M059J (cell line): ENCODE data around the gene SYNM. TPM values are rescaled to one million over a fixed set of nuclear protein-coding genes. Genes with fewer than 3 reads are reported as not detected.
"Not testable (repeated sequence)": the region's sequence is repeated elsewhere in the genome, so short reads cannot be mapped to it uniquely, and the experiment has no call there.

Experiments used
- DNase-seq: peaks from one replicate; pipeline ENCODE4 v3.0.0-alpha.2; 2012; ENCODE audit warnings: low read depth
- total RNA-seq: library from RNA; depleted of rRNA; stranded (reverse); fragments of >200 nt; shearing (Covaris generic); gene quantifications from 2 replicates; pipeline ENCODE4 v1.2.3, GENCODE V29; 2014

SYNM gene
- total RNA-seq, 1 experiment from 2014 or later, result 4.1 TPM

DNA sequence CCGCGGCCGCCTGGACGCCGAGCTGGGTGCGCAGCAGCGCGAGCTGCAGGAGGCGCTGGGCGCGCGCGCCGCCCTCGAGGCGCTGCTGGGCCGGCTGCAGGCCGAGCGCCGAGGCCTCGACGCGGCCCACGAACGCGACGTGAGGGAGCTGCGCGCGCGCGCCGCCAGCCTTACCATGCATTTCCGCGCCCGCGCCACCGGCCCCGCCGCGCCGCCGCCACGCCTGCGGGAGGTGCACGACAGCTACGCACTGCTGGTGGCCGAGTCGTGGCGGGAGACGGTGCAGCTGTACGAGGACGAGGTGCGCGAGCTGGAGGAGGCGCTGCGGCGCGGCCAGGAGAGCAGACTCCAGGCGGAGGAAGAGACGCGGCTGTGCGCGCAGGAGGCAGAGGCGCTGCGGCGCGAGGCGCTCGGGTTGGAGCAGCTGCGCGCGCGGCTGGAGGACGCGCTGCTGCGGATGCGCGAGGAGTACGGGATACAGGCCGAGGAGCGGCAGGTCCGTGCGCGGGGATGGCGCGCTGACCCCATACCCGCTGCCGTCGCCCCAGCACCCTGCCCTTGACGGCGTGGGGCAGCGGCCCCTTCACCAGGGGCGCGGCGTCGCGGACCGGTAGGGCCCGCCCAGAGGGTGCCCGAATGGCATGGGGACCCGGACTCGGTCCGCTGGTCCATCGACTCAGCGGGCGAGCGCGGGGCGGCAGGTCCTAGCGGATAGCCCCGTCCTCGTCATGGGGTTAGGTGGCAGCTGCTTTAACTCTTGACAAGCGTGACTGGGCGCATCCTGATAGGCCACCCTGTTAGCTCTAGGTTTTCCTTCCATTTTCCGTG is 848 bp downstream of the SYNM start:
- DNase-seq, result no peak

DNA sequence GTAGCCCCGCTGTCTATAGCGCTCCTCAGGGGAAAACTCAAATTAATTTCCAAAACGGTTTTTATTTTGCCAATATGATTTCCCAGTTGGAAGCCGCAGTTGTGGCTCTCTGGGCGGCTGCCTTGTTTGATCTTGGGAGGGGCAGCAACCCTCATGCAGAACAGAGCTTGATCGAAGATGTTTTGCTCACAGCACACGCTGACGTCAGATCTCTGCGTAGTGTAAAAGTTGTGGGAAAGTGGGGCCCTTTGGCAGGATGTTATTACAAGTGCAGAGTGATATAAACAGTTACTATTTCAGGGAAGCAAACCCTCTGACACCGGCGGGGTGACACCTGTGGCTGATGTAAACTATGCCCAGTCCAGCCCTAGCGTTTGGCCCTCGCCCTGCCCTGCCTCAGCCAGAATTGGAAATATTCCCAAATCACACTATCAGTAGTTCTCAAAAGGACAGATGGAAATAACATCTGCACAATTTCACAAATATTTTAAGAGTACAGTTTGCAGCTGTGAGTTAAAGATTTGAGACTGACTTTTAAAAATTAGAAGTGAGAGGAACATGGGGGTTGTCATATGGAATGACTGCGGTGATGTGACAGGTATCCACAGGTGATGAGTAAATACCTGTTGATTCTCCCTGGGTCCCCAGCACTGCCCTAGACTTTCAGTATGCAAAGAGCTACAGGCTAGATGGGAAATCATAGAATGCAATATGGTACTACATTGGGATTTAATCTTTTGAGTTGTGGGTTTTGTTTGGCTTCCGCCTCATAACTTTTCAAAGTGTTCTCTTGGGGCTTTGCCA is 1.7 kb downstream of the SYNM start:
- no peak for DNase-seq

DNA sequence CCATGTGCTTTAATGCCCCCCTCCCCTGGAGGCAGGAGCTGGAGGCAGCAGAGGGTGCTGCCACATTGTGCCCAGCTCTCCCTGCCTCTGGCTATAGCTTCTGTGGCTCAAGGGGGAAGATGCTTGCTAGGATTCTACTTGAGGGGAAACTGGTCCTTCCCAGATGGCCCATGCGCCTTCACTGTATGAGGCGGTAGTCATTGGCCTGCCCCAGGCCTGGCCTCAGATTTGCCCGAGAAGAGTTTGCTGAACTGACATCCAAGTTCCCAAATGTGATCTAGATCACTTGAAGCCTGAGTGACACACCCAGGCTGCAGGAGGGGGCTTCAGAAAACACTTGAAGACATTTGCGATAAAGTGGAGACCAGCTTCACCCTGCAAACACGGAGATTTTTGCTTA is 4.1 kb downstream of the SYNM start:
- no peak for DNase-seq

DNA sequence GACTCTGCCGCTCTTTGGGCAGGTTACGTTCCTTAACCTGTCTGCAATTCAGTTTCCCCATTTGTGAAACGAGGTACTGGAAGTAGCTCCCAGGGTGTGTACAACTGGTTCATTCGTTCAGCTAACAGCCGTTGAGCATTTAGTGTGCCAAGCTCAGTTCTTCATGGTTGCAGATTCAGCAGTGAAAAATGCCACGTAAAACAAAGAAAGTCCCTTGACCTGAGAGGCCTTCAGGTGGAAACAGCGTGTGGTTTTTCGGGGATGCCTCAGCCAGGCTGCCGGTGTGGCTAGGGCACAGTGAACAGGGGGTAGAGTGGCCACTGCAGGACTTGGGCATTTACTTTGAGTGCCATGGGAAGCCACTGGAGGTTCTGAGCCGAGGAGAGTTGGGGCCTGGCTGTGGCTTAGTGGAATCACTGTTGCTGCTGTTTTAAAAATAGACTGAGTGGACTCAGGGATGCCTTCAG is 4.7 kb downstream of the SYNM start:
- no peak for DNase-seq

DNA sequence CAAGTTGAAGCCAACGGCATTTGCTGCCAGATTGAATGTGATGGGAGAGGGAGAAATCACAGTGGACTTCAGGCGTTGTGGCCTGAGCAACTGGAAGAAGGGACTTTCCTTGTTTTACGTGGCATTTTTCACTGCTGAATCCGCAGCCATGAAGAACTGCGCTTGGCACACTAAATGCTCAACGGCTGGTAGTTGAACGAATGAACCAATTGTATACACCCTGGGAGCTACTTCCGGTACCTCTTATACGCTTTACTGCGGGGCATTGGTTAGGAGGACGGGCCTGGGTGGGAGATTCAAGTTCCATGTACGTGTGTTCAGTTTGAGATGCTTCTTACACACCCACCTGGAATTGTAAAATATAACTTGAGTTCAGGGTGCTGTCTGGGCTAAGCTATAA is 5.2 kb downstream of the SYNM start:
- DNase-seq, result no peak

DNA sequence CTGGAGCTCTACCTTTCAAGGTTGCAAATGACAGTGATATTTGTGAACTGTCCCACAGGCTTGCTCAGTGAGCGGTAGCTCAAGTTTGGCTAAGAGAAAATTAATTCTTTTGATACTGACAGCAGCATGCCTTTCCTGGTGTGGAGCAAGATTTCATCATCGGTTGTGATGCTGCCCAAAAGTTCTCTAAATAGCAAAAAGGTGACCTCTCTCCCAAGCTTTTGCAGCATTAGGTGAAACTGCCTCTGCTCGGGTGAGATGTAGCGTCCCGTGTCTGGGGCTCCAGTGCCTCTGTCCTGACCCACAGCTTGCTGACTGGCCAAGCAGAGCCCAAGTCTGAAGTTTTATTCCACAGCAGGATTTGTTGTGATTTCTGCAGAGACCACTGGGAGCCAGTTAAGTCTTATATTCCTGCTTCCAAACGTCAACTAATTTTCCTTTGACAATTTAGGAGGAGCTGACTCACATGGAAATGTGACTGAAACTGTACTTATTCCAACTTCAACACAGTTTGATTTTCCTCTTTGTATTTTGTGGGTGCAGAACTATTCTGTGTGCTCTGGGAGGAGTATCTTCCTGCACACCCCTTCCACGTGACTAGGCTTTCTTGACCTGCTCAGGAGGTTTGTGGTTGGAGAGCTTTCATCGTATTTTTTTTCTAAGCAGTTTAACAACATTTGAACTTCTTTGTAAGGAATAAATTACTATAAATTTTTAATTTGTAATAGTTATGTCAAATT is 5.9 kb downstream of the SYNM start:
- DNase-seq, result no peak

DNA sequence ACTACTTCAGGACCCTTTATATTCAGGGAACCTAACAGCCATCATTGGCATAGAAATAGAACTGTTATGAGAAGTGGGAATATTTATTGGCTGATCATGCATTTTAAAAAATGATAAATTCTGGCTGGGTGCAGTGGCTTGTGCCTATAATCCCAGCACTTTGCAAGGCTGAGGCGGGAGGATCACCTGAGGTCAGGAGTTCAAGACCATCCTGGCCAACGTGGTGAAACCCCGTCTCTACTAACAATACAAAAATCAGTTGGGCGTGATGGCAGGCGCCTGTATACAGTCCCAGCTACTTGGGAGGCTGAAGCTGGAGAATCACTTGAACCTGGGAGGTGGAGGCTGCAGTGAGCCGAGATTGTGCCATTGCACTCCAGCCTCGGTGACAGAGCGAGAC is 6.8 kb downstream of the SYNM start:
- not testable (repeated sequence) for DNase-seq

DNA sequence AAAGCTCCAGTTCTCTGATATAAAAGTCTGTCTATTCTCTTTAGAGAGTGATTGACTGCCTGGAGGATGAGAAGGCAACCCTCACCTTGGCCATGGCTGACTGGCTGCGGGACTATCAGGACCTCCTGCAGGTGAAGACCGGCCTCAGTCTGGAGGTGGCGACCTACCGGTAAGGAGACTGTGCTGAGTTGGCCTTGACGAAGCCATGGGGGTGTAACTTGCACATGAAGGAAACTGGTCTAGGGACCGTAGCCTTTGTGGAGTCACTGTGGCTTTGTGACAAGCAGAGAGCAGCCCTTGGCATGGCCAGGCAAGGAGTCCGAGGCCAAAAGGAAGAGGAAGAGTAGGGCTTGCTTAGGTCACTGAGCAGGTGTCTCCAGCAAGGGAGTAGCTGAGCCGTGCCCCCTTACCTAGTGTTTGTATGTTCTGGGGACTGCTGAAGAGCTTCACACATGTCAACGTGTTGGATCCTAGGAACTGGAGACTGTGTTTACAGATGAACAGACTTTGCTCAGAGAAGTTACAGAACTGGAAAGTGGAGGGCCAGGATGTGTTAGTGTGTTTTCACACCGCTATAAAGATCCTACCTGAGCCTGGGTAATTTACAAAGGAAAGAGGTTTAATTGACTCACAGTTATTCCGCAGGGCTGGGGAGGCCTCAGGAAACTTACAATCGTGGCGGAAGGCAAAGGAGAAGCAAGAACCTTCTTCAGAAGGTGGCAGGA is 8.8 kb downstream of the SYNM start:
- DNase-seq, result no peak

DNA sequence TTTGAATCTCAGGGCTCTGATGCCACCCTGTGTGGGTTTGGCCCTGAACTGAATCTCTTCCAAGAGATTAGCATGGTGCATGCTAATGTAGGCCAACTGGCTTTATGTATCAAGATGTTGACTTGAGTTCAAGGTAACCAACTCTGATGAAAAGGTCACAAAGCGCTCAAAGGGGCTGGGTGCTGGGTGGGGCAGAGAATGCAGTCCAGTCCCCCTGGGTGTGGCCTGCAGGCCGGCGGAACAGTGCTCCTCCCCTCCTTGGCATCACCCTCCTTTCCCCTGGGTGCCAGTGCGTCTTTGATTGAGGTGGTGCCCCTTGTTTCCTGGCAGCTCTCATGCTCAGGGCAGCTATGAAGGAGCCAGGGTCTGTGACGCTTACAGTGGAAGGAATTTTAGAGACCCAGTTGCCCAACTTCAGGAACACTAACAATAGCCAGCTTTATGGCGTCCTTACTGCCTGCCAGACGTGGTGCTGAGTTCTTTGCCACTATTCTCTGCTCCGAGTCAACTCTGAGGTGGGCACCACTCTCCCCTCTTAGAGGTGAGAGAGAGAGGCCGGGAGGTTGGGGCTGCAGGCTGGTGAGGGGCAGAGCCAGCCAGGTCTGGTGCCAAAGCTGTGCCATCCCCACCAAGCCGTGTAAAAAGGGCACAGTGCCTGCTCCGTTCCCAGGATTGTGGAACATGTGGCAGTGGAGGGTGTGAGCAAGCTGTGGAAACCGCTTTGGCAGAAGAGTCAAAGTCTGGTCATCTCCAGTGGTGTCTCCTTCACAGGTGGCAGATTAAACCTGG is 9.8 kb downstream of the SYNM start:
- DNase-seq, result no peak

DNA sequence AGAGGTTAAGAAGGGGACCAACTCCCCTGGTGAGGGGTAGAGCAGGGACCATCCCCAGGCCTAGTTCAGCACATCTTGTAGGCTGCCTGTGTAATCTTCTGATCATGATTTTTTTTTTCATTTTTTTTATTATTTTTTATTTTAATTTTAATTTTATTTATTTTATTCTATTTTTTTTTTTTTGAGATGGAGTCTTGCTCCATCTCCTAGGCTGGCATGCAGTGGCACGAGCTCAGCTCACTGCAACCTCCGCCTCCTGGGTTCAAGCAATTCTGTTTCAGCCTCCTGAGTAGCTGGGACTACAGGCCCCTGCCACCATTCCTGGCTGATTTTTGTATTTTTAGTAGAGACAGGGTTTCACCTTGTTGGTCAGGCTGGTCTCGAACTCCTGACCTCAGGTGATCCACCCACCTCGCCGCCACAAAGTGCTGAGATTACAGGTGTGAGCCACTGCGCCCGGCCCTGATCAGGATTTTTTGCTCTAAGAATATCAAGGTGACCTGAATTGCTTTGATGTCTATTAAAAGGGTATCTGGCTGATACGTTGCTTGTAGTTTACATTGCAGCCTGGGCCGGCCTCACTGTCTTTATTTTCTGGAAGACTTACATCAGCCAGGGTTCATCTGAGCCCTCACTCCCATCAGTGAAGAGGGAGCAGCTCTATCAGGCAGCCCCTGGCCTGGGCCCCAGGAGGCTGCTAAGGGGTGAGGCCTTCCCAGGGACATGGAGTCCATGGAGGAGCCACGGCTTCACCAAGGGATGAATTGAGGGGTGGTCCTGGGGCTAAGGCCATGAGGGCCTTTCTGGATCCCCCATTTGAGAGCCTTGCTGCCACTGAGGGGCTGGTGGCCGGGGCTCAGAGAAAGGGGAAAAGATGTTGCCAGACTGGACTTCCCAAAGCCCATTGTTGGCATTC is 10.7 kb downstream of the SYNM start:
- DNase-seq, result no peak

DNA sequence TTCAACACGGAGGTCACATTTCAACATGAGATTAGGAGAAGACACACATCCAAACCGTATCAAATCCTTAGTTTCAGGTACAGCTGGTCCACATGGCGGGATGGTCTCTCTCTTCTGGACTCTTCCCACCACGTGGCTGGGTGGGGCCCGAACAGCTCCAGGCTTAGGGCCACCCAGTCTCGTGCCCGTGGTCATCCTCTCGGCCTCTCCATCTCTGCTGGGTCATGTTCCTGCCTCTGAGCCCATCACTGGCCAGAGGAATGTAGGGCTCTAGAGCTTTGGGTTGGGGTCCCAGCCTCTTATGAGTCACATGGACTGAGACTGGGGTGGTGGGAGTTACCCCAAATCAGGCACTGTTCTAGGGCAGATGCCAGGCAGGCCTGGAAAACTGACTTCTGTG is 12.2 kb downstream of the SYNM start:
- DNase-seq, result no peak

DNA sequence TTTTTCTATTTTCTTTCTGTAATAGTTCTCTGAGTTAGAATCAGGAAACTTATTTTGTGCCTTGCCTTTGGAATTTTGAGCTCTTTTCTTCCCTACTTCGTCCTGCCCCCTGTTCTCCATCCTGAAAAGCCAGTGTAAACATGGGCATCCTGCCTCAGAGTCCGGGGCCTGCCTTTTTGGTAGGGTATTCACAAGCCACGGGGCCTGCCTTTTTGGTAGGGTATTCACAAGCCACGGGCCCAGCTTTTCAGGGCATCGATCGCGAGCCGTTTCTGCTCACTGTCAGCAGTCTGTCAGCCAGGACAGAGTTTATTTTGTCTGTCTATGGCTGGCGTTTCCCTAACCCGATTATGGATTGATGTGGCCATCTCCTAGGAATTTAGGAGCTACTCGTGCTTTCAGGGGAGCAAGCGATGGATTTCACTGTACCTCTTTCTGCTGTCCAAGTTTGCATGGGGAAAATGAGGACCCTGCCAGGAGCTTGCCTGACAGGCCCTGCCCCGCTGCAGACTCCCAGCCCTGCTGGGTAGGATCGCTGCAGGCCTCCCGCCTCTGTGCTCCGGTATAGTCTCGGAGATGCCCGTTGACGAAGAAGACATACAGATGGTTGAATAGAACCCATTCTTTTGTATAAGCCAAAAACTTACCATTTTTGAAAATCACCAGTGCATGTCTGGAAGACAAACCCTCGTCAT is 12.8 kb downstream of the SYNM start:
- no peak for DNase-seq

DNA sequence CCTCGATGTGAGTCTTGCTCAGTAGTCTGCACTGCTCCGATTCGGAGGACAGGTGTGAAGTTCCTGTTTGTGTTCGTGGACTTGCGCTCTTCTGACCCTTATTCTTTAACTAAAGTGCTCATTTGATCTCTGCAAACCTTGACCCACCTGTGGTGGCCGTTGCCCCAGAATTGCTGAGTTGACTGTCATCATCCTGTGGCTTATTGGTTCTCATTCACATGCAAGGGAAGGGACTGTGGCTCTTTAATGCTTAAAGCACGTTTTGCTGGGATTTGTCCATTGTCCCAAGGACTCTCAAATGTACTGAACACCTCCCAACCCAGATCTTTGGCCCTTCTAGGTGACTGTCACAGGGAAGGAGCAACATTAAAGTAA is 13.4 kb downstream of the SYNM start:
- DNase-seq, result no peak

DNA sequence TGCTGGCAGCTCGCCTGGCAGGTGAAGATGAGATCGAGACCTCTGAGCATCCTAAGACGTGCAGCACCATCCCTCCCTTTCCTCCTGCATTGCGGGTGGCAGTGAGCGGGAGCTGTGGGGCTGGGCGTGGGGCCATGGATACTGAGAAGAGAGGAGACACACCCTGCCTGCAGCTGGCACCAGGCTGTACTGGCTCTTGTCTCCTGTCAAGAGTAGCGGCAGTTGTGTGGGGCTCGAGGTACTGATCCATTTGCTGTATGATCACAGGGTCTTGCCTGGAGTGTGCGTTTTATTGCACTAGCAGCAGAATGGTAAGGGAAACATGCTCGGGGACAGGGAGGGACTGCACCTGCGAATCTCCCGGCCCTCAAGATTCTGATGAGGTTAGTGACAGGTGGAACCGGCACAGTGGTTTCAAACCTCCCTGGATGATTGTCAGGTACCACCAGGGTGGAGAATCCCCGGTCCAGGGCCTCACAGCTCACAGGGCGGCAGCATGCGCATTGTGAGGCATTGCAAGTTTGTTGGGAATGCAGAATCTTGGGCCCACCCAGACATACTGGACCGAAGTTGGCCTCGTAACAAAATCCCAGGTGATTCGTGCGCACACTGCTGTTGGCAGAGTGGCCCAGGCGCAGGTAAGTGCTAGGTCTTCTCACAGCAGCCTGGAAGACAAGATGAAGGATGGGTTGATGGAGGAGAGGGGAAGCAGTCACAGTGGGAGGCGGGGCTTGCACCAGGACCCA is 14.1 kb downstream of the SYNM start:
- no peak for DNase-seq

DNA sequence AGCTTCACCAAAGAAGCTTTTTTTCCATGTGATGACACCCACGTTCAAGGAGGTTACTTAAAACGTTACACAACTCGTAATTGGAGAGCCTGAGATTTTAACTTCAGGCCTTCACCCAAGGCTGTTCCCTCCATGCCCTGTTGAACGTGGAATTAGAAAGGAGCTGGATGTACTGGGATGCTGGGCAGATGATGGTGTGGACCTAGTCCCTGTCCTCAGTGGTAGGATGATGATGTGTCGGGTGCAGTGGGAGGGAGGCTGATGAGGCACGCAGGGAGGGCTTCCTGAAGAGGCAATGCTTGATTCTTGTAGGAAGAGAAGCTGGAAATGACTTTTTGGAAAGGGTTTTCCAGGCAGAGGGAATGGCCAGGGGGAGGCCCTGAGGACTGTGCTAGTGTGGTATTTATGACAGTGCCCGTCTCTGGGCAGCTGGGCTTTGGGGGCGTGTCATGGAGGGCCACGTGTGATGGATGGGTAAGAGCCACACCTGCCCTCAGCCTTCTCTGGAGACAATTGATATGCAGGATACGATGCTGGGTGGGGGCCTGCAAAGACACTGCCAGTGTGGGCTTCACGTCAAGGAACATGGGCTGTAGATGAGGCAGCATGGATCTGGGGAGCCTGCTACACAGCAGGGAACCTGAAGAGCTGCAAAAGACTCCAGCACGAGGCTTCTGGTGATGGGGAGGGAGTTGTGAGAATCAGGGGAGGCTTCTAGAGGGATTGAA is 15.3 kb downstream of the SYNM start:
- DNase-seq, result no peak

DNA sequence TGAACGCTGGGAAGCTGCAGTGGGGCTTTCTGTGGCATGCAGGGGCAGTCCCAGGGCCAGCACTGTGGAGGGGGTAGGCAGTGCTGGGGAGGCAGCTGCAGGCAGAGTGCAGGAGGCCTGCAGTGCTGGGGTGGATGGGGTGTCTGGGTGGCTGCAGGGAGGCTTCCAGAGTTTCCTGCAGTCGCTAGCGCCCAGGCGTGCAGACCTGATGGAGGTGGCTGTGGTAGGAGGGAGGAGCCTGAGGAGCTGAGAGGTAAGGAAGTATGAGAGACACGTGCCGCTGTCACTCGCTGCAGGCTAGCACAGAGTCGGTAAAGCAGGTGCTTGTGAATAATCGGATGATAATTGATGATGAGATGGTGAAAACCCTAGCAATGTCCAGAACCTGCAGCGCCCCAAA is 16.3 kb downstream of the SYNM start:
- no peak for DNase-seq

DNA sequence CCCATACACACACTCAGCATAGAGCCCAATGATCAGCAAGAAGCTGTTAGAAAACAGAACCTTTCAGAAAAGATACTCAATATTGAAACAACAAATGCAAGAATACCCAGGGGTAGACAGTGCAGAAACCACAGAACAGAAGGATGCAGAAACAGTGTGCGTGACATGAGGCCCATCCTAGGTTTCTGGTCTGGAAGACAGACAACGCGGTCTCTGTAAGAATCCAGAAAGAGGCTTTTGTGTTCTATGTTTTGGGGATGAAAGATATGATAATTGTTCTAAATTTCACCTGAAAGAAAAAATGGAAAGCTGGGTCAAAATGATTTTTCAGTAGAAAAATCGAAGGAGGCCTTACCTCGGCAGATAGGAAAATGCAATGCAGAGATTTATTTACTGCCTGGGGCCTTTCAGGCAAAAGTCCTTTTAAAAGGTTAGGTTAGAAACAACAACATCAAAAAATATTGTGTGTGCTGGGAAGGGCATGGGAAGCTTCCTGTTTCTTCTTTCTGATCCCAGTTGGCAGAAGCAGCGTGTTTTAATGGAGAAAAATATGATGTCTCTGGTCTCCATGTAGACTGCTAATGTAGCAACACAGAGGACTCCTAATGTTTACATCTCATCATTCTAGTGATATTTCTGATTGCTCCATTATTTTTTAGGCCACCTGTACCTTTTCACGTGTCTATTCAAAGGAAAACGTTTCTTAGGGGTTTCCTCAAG is 17.0 kb downstream of the SYNM start:
- no peak for DNase-seq
